ENCODE measurements around the gene HSPB9. TPM values are rescaled to one million over a fixed set of nuclear protein-coding genes. Genes with fewer than 3 reads are reported as not detected.

Gene HSPB9
- not detected for total RNA-seq

- Mint-ChIP-seq H3K4me1 (peaks cover 24% of the 10 kb centered on the region), H3K36me3 (ENCODE audit: low read depth) (peaks cover 28% of the 10 kb centered on the region), H3K4me3 (peak within 1 kb of the TSS; percentile 67), H3K9me3 (no peaks in the 10 kb centered on the region), H3K27me3 (no peaks in the 10 kb centered on the region), H3K27ac (peak within 1 kb of the TSS; percentile 73)
- DNase-seq: no peak
- CTCF ChIA-PET: interaction anchor here (0.7 kb wide), 1 partner anchor 74 kb away, joined by 3 read pairs; no protein-coding TSS in a partner anchor
- POLR2A ChIA-PET: no interaction called here
Observed at GRCh38 chr17:42122371-42123303, at the start of gene HSPB9. HSPB9 (plus strand) TSS chr17:42122804; CDS start chr17:42122851, 47 bp downstream.

GRCh38 chr17:42075789-42076188 lies 46.8 kb upstream of the HSPB9 start:
- H3K27ac Mint-ChIP-seq: no peak overlapping the region
- H3K36me3 Mint-ChIP-seq (ENCODE audit: low read depth): no peaks in the 10 kb centered on the region
- ChIA-PET CTCF (interaction anchor here (0.6 to 0.9 kb wide), 3 partner anchors 16 to 403 kb away, joined by 3 read pairs; no protein-coding TSS in a partner anchor), POLR2A (interaction anchor here (1.1 kb wide), 1 partner anchor 27 kb away, joined by 4 read pairs; no protein-coding TSS in a partner anchor)
- H3K27me3 Mint-ChIP-seq: peaks cover 23% of the 10 kb centered on the region
- H3K4me1 Mint-ChIP-seq: peaks cover 14% of the 10 kb centered on the region
- H3K4me3 Mint-ChIP-seq: no peak overlapping the region
- no peaks in the 10 kb centered on the region for H3K9me3 Mint-ChIP-seq
- DNase-seq: no peak

GRCh38 chr17:42076797-42077559 lies 45.6 kb upstream of the HSPB9 start:
- H3K4me3 Mint-ChIP-seq: no peak overlapping the region
- DNase-seq: no peak
- H3K9me3 Mint-ChIP-seq: no peaks in the 10 kb centered on the region
- H3K27me3 Mint-ChIP-seq: peaks cover 14% of the 10 kb centered on the region
- POLR2A ChIA-PET: interaction anchor here (1.1 kb wide), 1 partner anchor 26 kb away, joined by 4 read pairs; no protein-coding TSS in a partner anchor
- H3K27ac Mint-ChIP-seq: no peak overlapping the region
- CTCF ChIA-PET: interaction anchor here (1.0 to 1.4 kb wide), 2 partner anchors 9 to 11 kb away, joined by 3 to 6 read pairs; no protein-coding TSS in a partner anchor
- H3K36me3 Mint-ChIP-seq (ENCODE audit: low read depth): no peaks in the 10 kb centered on the region
- H3K4me1 Mint-ChIP-seq: peaks cover 7% of the 10 kb centered on the region

- POLR2A ChIA-PET: no interaction called here
- no peak for DNase-seq
- no peaks in the 10 kb centered on the region for H3K36me3 Mint-ChIP-seq (ENCODE audit: low read depth)
- CTCF ChIA-PET: no interaction called here
- no peaks in the 10 kb centered on the region for H3K9me3 Mint-ChIP-seq
- H3K27ac Mint-ChIP-seq: no peak overlapping the region
- peaks cover 4% of the 10 kb centered on the region for H3K4me1 Mint-ChIP-seq
- H3K27me3 Mint-ChIP-seq: peaks cover 11% of the 10 kb centered on the region
- H3K4me3 Mint-ChIP-seq: no peak overlapping the region
Observed at GRCh38 chr17:42077755-42078154, 44.8 kb upstream of the HSPB9 start.

- no peaks in the 10 kb centered on the region for H3K36me3 Mint-ChIP-seq (ENCODE audit: low read depth)
- POLR2A ChIA-PET: no interaction called here
- CTCF ChIA-PET: interaction anchor here (0.7 kb wide), 1 partner anchor 111 kb away, joined by 3 read pairs; no protein-coding TSS in a partner anchor
- no peak for DNase-seq
- H3K27ac Mint-ChIP-seq: no peak overlapping the region
- no peak overlapping the region for H3K4me3 Mint-ChIP-seq
- no peaks in the 10 kb centered on the region for H3K9me3 Mint-ChIP-seq
- H3K4me1 Mint-ChIP-seq: peaks cover 2% of the 10 kb centered on the region
- H3K27me3 Mint-ChIP-seq: peaks cover 7% of the 10 kb centered on the region
Observed at GRCh38 chr17:42078396-42079043, 44.1 kb upstream of the HSPB9 start.

GRCh38 chr17:42079541-42079940 lies 43.1 kb upstream of the HSPB9 start:
- H3K36me3 Mint-ChIP-seq (ENCODE audit: low read depth): no peaks in the 10 kb centered on the region
- no peak overlapping the region for H3K27ac Mint-ChIP-seq

GRCh38 chr17:42081516-42082129 lies 41.0 kb upstream of the HSPB9 start:
- CTCF ChIA-PET: interaction anchor here (0.8 kb wide), 1 partner anchor 26 kb away, joined by 3 read pairs; no protein-coding TSS in a partner anchor
- POLR2A ChIA-PET: no interaction called here
- Mint-ChIP-seq H3K4me1 (no peaks in the 10 kb centered on the region), H3K4me3 (no peak overlapping the region), H3K36me3 (ENCODE audit: low read depth) (no peaks in the 10 kb centered on the region), H3K9me3 (no peaks in the 10 kb centered on the region), H3K27ac (no peak overlapping the region), H3K27me3 (peaks cover 3% of the 10 kb centered on the region)
- DNase-seq: no peak

More at GRCh38 chr17:42079541-42079940, 43.1 kb upstream of the HSPB9 start:
- POLR2A ChIA-PET: no interaction called here
- CTCF ChIA-PET: interaction anchor here (0.6 to 1.1 kb wide), 7 partner anchors 9 to 224 kb away, joined by 3 to 4 read pairs (median 4); no protein-coding TSS in a partner anchor
- no peaks in the 10 kb centered on the region for H3K9me3 Mint-ChIP-seq
- DNase-seq: no peak
- H3K4me1 Mint-ChIP-seq: no peaks in the 10 kb centered on the region
- H3K4me3 Mint-ChIP-seq: no peak overlapping the region
- peaks cover 3% of the 10 kb centered on the region for H3K27me3 Mint-ChIP-seq

- H3K36me3 Mint-ChIP-seq (ENCODE audit: low read depth): no peaks in the 10 kb centered on the region
- DNase-seq: no peak
- no peak overlapping the region for H3K4me3 Mint-ChIP-seq
- ChIA-PET CTCF (no interaction called here), POLR2A (no interaction called here)
- peaks cover 11% of the 10 kb centered on the region for H3K27me3 Mint-ChIP-seq
- H3K4me1 Mint-ChIP-seq: no peaks in the 10 kb centered on the region
- H3K27ac Mint-ChIP-seq: no peak overlapping the region
- no peaks in the 10 kb centered on the region for H3K9me3 Mint-ChIP-seq
Observed at GRCh38 chr17:42087042-42087701, 35.4 kb upstream of the HSPB9 start.

- H3K9me3 Mint-ChIP-seq: no peaks in the 10 kb centered on the region
- CTCF ChIA-PET: interaction anchor here (0.7 to 1.1 kb wide), 3 partner anchors 8 to 25 kb away, joined by 3 read pairs; no protein-coding TSS in a partner anchor
- POLR2A ChIA-PET: no interaction called here
- DNase-seq: no peak
- no peak overlapping the region for H3K27ac Mint-ChIP-seq
- H3K4me1 Mint-ChIP-seq: no peaks in the 10 kb centered on the region
- no peaks in the 10 kb centered on the region for H3K36me3 Mint-ChIP-seq (ENCODE audit: low read depth)
- peaks cover 11% of the 10 kb centered on the region for H3K27me3 Mint-ChIP-seq
- no peak overlapping the region for H3K4me3 Mint-ChIP-seq
Observed at GRCh38 chr17:42087736-42088705, 34.6 kb upstream of the HSPB9 start.

- DNase-seq: no peak
- Mint-ChIP-seq H3K9me3 (no peaks in the 10 kb centered on the region), H3K4me1 (no peaks in the 10 kb centered on the region), H3K4me3 (no peak overlapping the region), H3K27me3 (peaks cover 11% of the 10 kb centered on the region), H3K27ac (no peak overlapping the region), H3K36me3 (ENCODE audit: low read depth) (no peaks in the 10 kb centered on the region)
- POLR2A ChIA-PET: no interaction called here
- CTCF ChIA-PET: interaction anchor here (0.7 to 1.1 kb wide), 3 partner anchors 8 to 25 kb away, joined by 3 read pairs; no protein-coding TSS in a partner anchor
Observed at GRCh38 chr17:42088736-42089135, 33.9 kb upstream of the HSPB9 start.

Measured in activated CD4-positive, alpha-beta T cell treated with anti-CD3 and anti-CD28 coated beads, Interleukin-2, amount 10 ng/mL, durations not matched to agents 7 days and 5 days (primary cell).